ENCODE results near the gene CHCHD6. TPM values are rescaled to one million over a fixed set of nuclear protein-coding genes. Genes with fewer than 3 reads are reported as not detected.

The CHCHD6 gene
- total RNA-seq, 1 experiment from 2014 or later: 33.0 TPM

GRCh38 chr3:126749931-126750755, 46.1 kb downstream of the CHCHD6 start:
- CTCF ChIA-PET: interaction anchor here (0.8 kb wide), 1 partner anchor 233 kb away, joined by 5 read pairs; the partner anchor contains the start of gene PLXNA1

GRCh38 chr3:126750756-126751121, 46.7 kb downstream of the CHCHD6 start:
- intact Hi-C loops (cut with micrococcal nuclease): loop anchor here (5.0 to 10.0 kb wide), 2 partner anchors 87 to 424 kb away; no protein-coding TSS in a partner anchor
- no TSS peak for BruUV-seq (replicated peaks)
- ATAC-seq (no peak), DNase-seq (no peak)
- Histone ChIP-seq H3K27me3 (ENCODE audit: low read length) (no peaks in the 10 kb centered on the region), H3K79me2 (ENCODE audit: low read length) (no peaks in the 10 kb centered on the region; the same call in 1 of the 2 replicates), H3K4me1 (ENCODE audit: insufficient read depth, low read length) (no peaks in the 10 kb centered on the region), H3K4me3 (ENCODE audit: low read length) (no peak overlapping the region), H3K9me2 (replicated peaks; ENCODE audit: low read length) (no peaks in the 10 kb centered on the region), H3K9ac (ENCODE audit: low read length) (no peak overlapping the region), H3F3A (ENCODE audit: low read length, unreplicated experiment) (no peaks in the 10 kb centered on the region), H3K27ac (ENCODE audit: low read length) (no peak overlapping the region), H4K20me1 (ENCODE audit: low read length) (no peaks in the 10 kb centered on the region), H3K9me3 (ENCODE audit: low read length) (no peaks in the 10 kb centered on the region), H2AFZ (ENCODE audit: low read length) (no peak overlapping the region), H3K36me3 (ENCODE audit: low read depth, low read length) (no peaks in the 10 kb centered on the region), H3K4me2 (ENCODE audit: low read length) (no peak overlapping the region)
- POLR2A ChIA-PET (ENCODE audit: unreplicated experiment): no interaction called here
- TF ChIP-seq EZH2 (IDR thresholded peaks at IDR 0.05; ENCODE audit: low read length, unreplicated experiment) (no peak), CTCF (conservative IDR thresholded peaks at IDR 0.05; ENCODE audit: low read depth, low read length) (no peak), EZH2phosphoT487 (IDR thresholded peaks at IDR 0.05; ENCODE audit: borderline replicate concordance, low read length) (no peak)
- CTCF ChIA-PET: interaction anchor here (0.8 kb wide), 1 partner anchor 232 kb away, joined by 5 read pairs; the partner anchor contains the start of gene PLXNA1

More at GRCh38 chr3:126749931-126750755, 46.1 kb downstream of the CHCHD6 start:
- H3K4me3 ChIP-seq (ENCODE audit: low read length): no peak overlapping the region
- intact Hi-C loops (cut with micrococcal nuclease): loop anchor here (5.0 to 10.0 kb wide), 2 partner anchors 87 to 425 kb away; no protein-coding TSS in a partner anchor
- no peaks in the 10 kb centered on the region for H4K20me1 ChIP-seq (ENCODE audit: low read length)
- no peak overlapping the region for H2AFZ ChIP-seq (ENCODE audit: low read length)
- no peak overlapping the region for H3K4me2 ChIP-seq (ENCODE audit: low read length)
- no peak overlapping the region for H3K27ac ChIP-seq (ENCODE audit: low read length)
- H3K4me1 ChIP-seq (ENCODE audit: insufficient read depth, low read length): no peaks in the 10 kb centered on the region
- no peaks in the 10 kb centered on the region for H3K27me3 ChIP-seq (ENCODE audit: low read length)
- no peak overlapping the region for H3K9ac ChIP-seq (ENCODE audit: low read length)
- POLR2A ChIA-PET (ENCODE audit: unreplicated experiment): no interaction called here
- H3K9me2 ChIP-seq (replicated peaks; ENCODE audit: low read length): no peaks in the 10 kb centered on the region
- no peaks in the 10 kb centered on the region for H3K36me3 ChIP-seq (ENCODE audit: low read depth, low read length)
- BruUV-seq (replicated peaks): no TSS peak
- no peak for DNase-seq
- no peaks in the 10 kb centered on the region for H3K9me3 ChIP-seq (ENCODE audit: low read length)
- no peak for ATAC-seq
- H3K79me2 ChIP-seq (ENCODE audit: low read length): no peaks in the 10 kb centered on the region; the same call in 1 of the 2 replicates
- no peaks in the 10 kb centered on the region for H3F3A ChIP-seq (ENCODE audit: low read length, unreplicated experiment)
- TF ChIP-seq EZH2 (IDR thresholded peaks at IDR 0.05; ENCODE audit: low read length, unreplicated experiment) (no peak), CTCF (conservative IDR thresholded peaks at IDR 0.05; ENCODE audit: low read depth, low read length) (no peak), EZH2phosphoT487 (IDR thresholded peaks at IDR 0.05; ENCODE audit: borderline replicate concordance, low read length) (no peak)

All from PC-3 (cell line).